ENCODE measurements around the gene PCMTD2.

Gene PCMTD2

GRCh38 chr20:64245746-64246595, 9.6 kb upstream of the PCMTD2 start:
- H3K27ac ChIP-seq (replicated peaks), result no peak overlapping the region
- H3K4me3 ChIP-seq (replicated peaks; ENCODE audit: insufficient read depth, low read length), result no peak overlapping the region
- peaks cover 6% of the 10 kb centered on the region for H3K27me3 ChIP-seq (ENCODE audit: insufficient read depth, poor library complexity, severe bottlenecking)
- TF ChIP-seq, protein P1, sequence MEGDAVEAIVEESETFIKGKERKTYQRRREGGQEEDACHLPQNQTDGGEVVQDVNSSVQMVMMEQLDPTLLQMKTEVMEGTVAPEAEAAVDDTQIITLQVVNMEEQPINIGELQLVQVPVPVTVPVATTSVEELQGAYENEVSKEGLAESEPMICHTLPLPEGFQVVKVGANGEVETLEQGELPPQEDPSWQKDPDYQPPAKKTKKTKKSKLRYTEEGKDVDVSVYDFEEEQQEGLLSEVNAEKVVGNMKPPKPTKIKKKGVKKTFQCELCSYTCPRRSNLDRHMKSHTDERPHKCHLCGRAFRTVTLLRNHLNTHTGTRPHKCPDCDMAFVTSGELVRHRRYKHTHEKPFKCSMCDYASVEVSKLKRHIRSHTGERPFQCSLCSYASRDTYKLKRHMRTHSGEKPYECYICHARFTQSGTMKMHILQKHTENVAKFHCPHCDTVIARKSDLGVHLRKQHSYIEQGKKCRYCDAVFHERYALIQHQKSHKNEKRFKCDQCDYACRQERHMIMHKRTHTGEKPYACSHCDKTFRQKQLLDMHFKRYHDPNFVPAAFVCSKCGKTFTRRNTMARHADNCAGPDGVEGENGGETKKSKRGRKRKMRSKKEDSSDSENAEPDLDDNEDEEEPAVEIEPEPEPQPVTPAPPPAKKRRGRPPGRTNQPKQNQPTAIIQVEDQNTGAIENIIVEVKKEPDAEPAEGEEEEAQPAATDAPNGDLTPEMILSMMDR (IDR thresholded peaks at IDR 0.05; ENCODE audit: insufficient read depth, low read length), result no peak
- TF ChIP-seq GABPA (IDR thresholded peaks at IDR 0.05; ENCODE audit: low read depth) (no peak), SPI1 (IDR thresholded peaks at IDR 0.05; ENCODE audit: borderline replicate concordance, low read depth) (no peak), POLR2AphosphoS5 (IDR thresholded peaks at IDR 0.05; ENCODE audit: low read depth) (no peak)
- TF ChIP-seq, protein P2, sequence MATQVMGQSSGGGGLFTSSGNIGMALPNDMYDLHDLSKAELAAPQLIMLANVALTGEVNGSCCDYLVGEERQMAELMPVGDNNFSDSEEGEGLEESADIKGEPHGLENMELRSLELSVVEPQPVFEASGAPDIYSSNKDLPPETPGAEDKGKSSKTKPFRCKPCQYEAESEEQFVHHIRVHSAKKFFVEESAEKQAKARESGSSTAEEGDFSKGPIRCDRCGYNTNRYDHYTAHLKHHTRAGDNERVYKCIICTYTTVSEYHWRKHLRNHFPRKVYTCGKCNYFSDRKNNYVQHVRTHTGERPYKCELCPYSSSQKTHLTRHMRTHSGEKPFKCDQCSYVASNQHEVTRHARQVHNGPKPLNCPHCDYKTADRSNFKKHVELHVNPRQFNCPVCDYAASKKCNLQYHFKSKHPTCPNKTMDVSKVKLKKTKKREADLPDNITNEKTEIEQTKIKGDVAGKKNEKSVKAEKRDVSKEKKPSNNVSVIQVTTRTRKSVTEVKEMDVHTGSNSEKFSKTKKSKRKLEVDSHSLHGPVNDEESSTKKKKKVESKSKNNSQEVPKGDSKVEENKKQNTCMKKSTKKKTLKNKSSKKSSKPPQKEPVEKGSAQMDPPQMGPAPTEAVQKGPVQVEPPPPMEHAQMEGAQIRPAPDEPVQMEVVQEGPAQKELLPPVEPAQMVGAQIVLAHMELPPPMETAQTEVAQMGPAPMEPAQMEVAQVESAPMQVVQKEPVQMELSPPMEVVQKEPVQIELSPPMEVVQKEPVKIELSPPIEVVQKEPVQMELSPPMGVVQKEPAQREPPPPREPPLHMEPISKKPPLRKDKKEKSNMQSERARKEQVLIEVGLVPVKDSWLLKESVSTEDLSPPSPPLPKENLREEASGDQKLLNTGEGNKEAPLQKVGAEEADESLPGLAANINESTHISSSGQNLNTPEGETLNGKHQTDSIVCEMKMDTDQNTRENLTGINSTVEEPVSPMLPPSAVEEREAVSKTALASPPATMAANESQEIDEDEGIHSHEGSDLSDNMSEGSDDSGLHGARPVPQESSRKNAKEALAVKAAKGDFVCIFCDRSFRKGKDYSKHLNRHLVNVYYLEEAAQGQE (IDR thresholded peaks at IDR 0.05; ENCODE audit: insufficient replicate concordance, low read depth), result no peak
- DNase-seq (ENCODE audit: low read depth in 1 of 2, low spot score in 1 of 2), result no peak

GRCh38 chr20:64246616-64247306, 8.8 kb upstream of the PCMTD2 start:
- Histone ChIP-seq H3K27ac (replicated peaks) (no peak overlapping the region), H3K4me3 (replicated peaks; ENCODE audit: insufficient read depth, low read length) (no peak overlapping the region), H3K27me3 (ENCODE audit: insufficient read depth, poor library complexity, severe bottlenecking) (peaks cover 6% of the 10 kb centered on the region)
- no peak for DNase-seq (ENCODE audit: low read depth in 1 of 2, low spot score in 1 of 2)
- TF ChIP-seq POLR2AphosphoS5 (IDR thresholded peaks at IDR 0.05; ENCODE audit: low read depth) (no peak), GABPA (IDR thresholded peaks at IDR 0.05; ENCODE audit: low read depth) (no peak), SPI1 (IDR thresholded peaks at IDR 0.05; ENCODE audit: borderline replicate concordance, low read depth) (no peak)
- TF ChIP-seq, protein P1 (IDR thresholded peaks at IDR 0.05; ENCODE audit: insufficient read depth, low read length), result no peak
- TF ChIP-seq, protein P2 (IDR thresholded peaks at IDR 0.05; ENCODE audit: insufficient replicate concordance, low read depth), result no peak

- no peak for TF ChIP-seq SPI1 (IDR thresholded peaks at IDR 0.05; ENCODE audit: borderline replicate concordance, low read depth)
- TF ChIP-seq, protein P1 (IDR thresholded peaks at IDR 0.05; ENCODE audit: insufficient read depth, low read length), result no peak
- TF ChIP-seq GABPA (IDR thresholded peaks at IDR 0.05; ENCODE audit: low read depth), result no peak
- TF ChIP-seq, protein P2 (IDR thresholded peaks at IDR 0.05; ENCODE audit: insufficient replicate concordance, low read depth), result no peak
- TF ChIP-seq POLR2AphosphoS5 (IDR thresholded peaks at IDR 0.05; ENCODE audit: low read depth), result no peak
- DNase-seq (ENCODE audit: low read depth in 1 of 2, low spot score in 1 of 2), result no peak
- Histone ChIP-seq H3K4me3 (replicated peaks; ENCODE audit: insufficient read depth, low read length) (no peak overlapping the region), H3K27ac (replicated peaks) (no peak overlapping the region), H3K27me3 (ENCODE audit: insufficient read depth, poor library complexity, severe bottlenecking) (peaks cover 6% of the 10 kb centered on the region)
Measured at GRCh38 chr20:64247307-64247618, 8.3 kb upstream of the PCMTD2 start.
